ENCODE results near the gene RB1. TPM values are rescaled to one million over a fixed set of nuclear protein-coding genes. Genes with fewer than 3 reads are reported as not detected.
"Not testable (repeated sequence)": the region's sequence is repeated elsewhere in the genome, so short reads cannot be mapped to it uniquely, and the experiment has no call there.

Gene RB1
- total RNA-seq, 2 donors from 2014 or later, result 26.5 to 48.1 TPM

- H3K4me3 ChIP-seq, result peak overlapping the region; percentile 66
- no peaks in the 10 kb centered on the region for H3K4me1 ChIP-seq (ENCODE audit: control insufficient read depth in 1 of 2, low read depth in 2 of 2)
- TF ChIP-seq CTCF (IDR thresholded peaks at IDR 0.05), result no peak
- no peaks in the 10 kb centered on the region for H3K27me3 ChIP-seq (replicated peaks; ENCODE audit: insufficient read depth)
- no peak for DNase-seq (ENCODE audit: low spot score)
- no peaks in the 10 kb centered on the region for H3K36me3 ChIP-seq
- ATAC-seq (ENCODE audit: insufficient number of reproducible peaks, low FRiP score, low read depth), result no peak
- H3K27ac ChIP-seq, result no peak overlapping the region
- H3K9me3 ChIP-seq, result peaks cover 6% of the 10 kb centered on the region
These were observed 16.8 kb downstream of the RB1 start for GRCh38 chr13:48320399-48320790.

- ATAC-seq (ENCODE audit: insufficient number of reproducible peaks, low FRiP score, low read depth) (no peak), DNase-seq (ENCODE audit: low spot score) (no peak)
- peaks cover 6% of the 10 kb centered on the region for H3K9me3 ChIP-seq
- no peaks in the 10 kb centered on the region for H3K27me3 ChIP-seq (replicated peaks; ENCODE audit: insufficient read depth)
- H3K27ac ChIP-seq, result no peak overlapping the region
- H3K4me1 ChIP-seq (ENCODE audit: control insufficient read depth in 1 of 2, low read depth in 2 of 2), result no peaks in the 10 kb centered on the region
- TF ChIP-seq CTCF (IDR thresholded peaks at IDR 0.05), result no peak
- H3K4me3 ChIP-seq, result peak overlapping the region; percentile 66
- H3K36me3 ChIP-seq, result no peaks in the 10 kb centered on the region
These were observed 17.4 kb downstream of the RB1 start for GRCh38 chr13:48320891-48321510.

GRCh38 chr13:48322294-48322693 lies 18.7 kb downstream of the RB1 start:
- DNase-seq (ENCODE audit: low spot score) (no peak), ATAC-seq (ENCODE audit: insufficient number of reproducible peaks, low FRiP score, low read depth) (no peak)
- no peaks in the 10 kb centered on the region for H3K36me3 ChIP-seq
- no peak overlapping the region for H3K27ac ChIP-seq
- H3K4me1 ChIP-seq (ENCODE audit: control insufficient read depth in 1 of 2, low read depth in 2 of 2), result no peaks in the 10 kb centered on the region
- no peak overlapping the region for H3K4me3 ChIP-seq
- peaks cover 6% of the 10 kb centered on the region for H3K9me3 ChIP-seq
- TF ChIP-seq CTCF (IDR thresholded peaks at IDR 0.05), result no peak
- no peaks in the 10 kb centered on the region for H3K27me3 ChIP-seq (replicated peaks; ENCODE audit: insufficient read depth)

- H3K27me3 ChIP-seq (replicated peaks; ENCODE audit: insufficient read depth), result no peaks in the 10 kb centered on the region
- no peak for ATAC-seq (ENCODE audit: insufficient number of reproducible peaks, low FRiP score, low read depth)
- no peak for TF ChIP-seq CTCF (IDR thresholded peaks at IDR 0.05)
- H3K4me1 ChIP-seq (ENCODE audit: control insufficient read depth in 1 of 2, low read depth in 2 of 2), result peaks cover 8 to 11% of the 10 kb centered on the region in 2 donors
- no peaks in the 10 kb centered on the region for H3K36me3 ChIP-seq
- no peak for DNase-seq (ENCODE audit: low spot score)
- no peaks in the 10 kb centered on the region for H3K9me3 ChIP-seq
- H3K27ac ChIP-seq, result no peak overlapping the region
- H3K4me3 ChIP-seq, result no peak overlapping the region
These were observed 30.4 kb downstream of the RB1 start for GRCh38 chr13:48333976-48334375.

- DNase-seq (ENCODE audit: low spot score), result no peak
- ATAC-seq (ENCODE audit: insufficient number of reproducible peaks, low FRiP score, low read depth), result no peak
- TF ChIP-seq CTCF (IDR thresholded peaks at IDR 0.05), result peak; percentile 60
- H3K27ac ChIP-seq, result no peak overlapping the region
- no peaks in the 10 kb centered on the region for H3K27me3 ChIP-seq (replicated peaks; ENCODE audit: insufficient read depth)
- H3K4me3 ChIP-seq, result no peak overlapping the region
- no peaks in the 10 kb centered on the region for H3K36me3 ChIP-seq
- H3K9me3 ChIP-seq, result no peaks in the 10 kb centered on the region
- peaks cover 8 to 11% of the 10 kb centered on the region in 2 donors for H3K4me1 ChIP-seq (ENCODE audit: control insufficient read depth in 1 of 2, low read depth in 2 of 2)
These were observed 31.1 kb downstream of the RB1 start for GRCh38 chr13:48334534-48335127.

- not testable (repeated sequence) for ATAC-seq (ENCODE audit: insufficient number of reproducible peaks, low FRiP score, low read depth); H3K27me3 ChIP-seq (replicated peaks; ENCODE audit: insufficient read depth); H3K36me3 ChIP-seq; H3K4me3 ChIP-seq; H3K4me1 ChIP-seq (ENCODE audit: control insufficient read depth in 1 of 2, low read depth in 2 of 2); H3K9me3 ChIP-seq; H3K27ac ChIP-seq; DNase-seq (ENCODE audit: low spot score)
These were observed 35.6 kb downstream of the RB1 start for GRCh38 chr13:48339198-48339597.
